ENCODE measurements around the gene PIK3CB. TPM values are rescaled to one million over a fixed set of nuclear protein-coding genes. Genes with fewer than 3 reads are reported as not detected.
"Not testable (repeated sequence)": the region's sequence is repeated elsewhere in the genome, so short reads cannot be mapped to it uniquely, and the experiment has no call there.

Gene PIK3CB
- total and polyA plus RNA-seq, 2 donors: 14.3 to 22.8 TPM

GRCh38 chr3:138835397-138835757 lies 649 bp upstream of the PIK3CB start:
- 50% methylated on average over 4 of the region's 4 CpGs for WGBS

GRCh38 chr3:138833899-138834595 lies 681 bp downstream of the PIK3CB start:
- no peak for DNase-seq (ENCODE audit: extremely low spot score)
- Histone ChIP-seq H3K36me3 (ENCODE audit: insufficient read depth) (no peaks in the 10 kb centered on the region), H3K27ac (ENCODE audit: low read depth) (peak overlapping the region; percentile 77), H3K4me3 (ENCODE audit: low read depth, low read length) (peak overlapping the region; percentile 86), H3K4me1 (ENCODE audit: insufficient read depth) (peaks cover 4% of the 10 kb centered on the region)
- whole genome bisulfite sequencing: under 1% methylated on average over 43 of the region's 43 CpGs

More at GRCh38 chr3:138835397-138835757, 649 bp upstream of the PIK3CB start:
- peaks cover 4% of the 10 kb centered on the region for H3K4me1 ChIP-seq (ENCODE audit: insufficient read depth)
- peak overlapping the region; percentile 86 for H3K4me3 ChIP-seq (ENCODE audit: low read depth, low read length)
- H3K27ac ChIP-seq (ENCODE audit: low read depth): peak overlapping the region; percentile 94
- no peak for DNase-seq (ENCODE audit: extremely low spot score)
- no peaks in the 10 kb centered on the region for H3K36me3 ChIP-seq (ENCODE audit: insufficient read depth)

- not testable (repeated sequence) for H3K4me3 ChIP-seq (ENCODE audit: low read depth, low read length); DNase-seq (ENCODE audit: extremely low spot score); H3K36me3 ChIP-seq (ENCODE audit: insufficient read depth); H3K27ac ChIP-seq (ENCODE audit: low read depth); H3K4me1 ChIP-seq (ENCODE audit: insufficient read depth)
- 98% methylated on average over 27 of the region's 27 CpGs for WGBS
Measured at GRCh38 chr3:138832473-138833057, 2.2 kb downstream of the PIK3CB start.

GRCh38 chr3:138829886-138830510 lies 4.7 kb downstream of the PIK3CB start:
- no peak overlapping the region for H3K27ac ChIP-seq (ENCODE audit: low read depth)
- no peak overlapping the region for H3K4me3 ChIP-seq (ENCODE audit: low read depth, low read length)
- 96% methylated on average over 15 of the region's 15 CpGs for WGBS
- no peaks in the 10 kb centered on the region for H3K36me3 ChIP-seq (ENCODE audit: insufficient read depth)
- H3K4me1 ChIP-seq (ENCODE audit: insufficient read depth): peaks cover 4% of the 10 kb centered on the region
- DNase-seq (ENCODE audit: extremely low spot score): no peak

GRCh38 chr3:138829097-138829496 lies 5.6 kb downstream of the PIK3CB start:
- Histone ChIP-seq H3K4me3 (ENCODE audit: low read depth, low read length) (no peak overlapping the region), H3K36me3 (ENCODE audit: insufficient read depth) (no peaks in the 10 kb centered on the region), H3K27ac (ENCODE audit: low read depth) (no peak overlapping the region), H3K4me1 (ENCODE audit: insufficient read depth) (peaks cover 4% of the 10 kb centered on the region)
- DNase-seq (ENCODE audit: extremely low spot score): no peak
- WGBS: 80% methylated on average over 3 of the region's 3 CpGs

- Histone ChIP-seq H3K36me3 (ENCODE audit: insufficient read depth) (no peaks in the 10 kb centered on the region), H3K4me3 (ENCODE audit: low read depth, low read length) (no peak overlapping the region), H3K27ac (ENCODE audit: low read depth) (no peak overlapping the region), H3K4me1 (ENCODE audit: insufficient read depth) (peaks cover under 1% of the 10 kb centered on the region)
- 98% methylated on average over 7 of the region's 7 CpGs for WGBS
- DNase-seq (ENCODE audit: extremely low spot score): no peak
Measured at GRCh38 chr3:138827222-138827621, 7.5 kb downstream of the PIK3CB start.

- 93% methylated on average over 2 of the region's 2 CpGs for WGBS
- DNase-seq (ENCODE audit: extremely low spot score): no peak
- H3K4me3 ChIP-seq (ENCODE audit: low read depth, low read length): no peak overlapping the region
- H3K4me1 ChIP-seq (ENCODE audit: insufficient read depth): no peaks in the 10 kb centered on the region
- no peaks in the 10 kb centered on the region for H3K36me3 ChIP-seq (ENCODE audit: insufficient read depth)
- no peak overlapping the region for H3K27ac ChIP-seq (ENCODE audit: low read depth)
Measured at GRCh38 chr3:138825336-138825735, 9.4 kb downstream of the PIK3CB start.

- DNase-seq (ENCODE audit: extremely low spot score): no peak
- 42% methylated on average over 1 of the region's 1 CpG for WGBS
Measured at GRCh38 chr3:138824114-138824506, 10.6 kb downstream of the PIK3CB start.

GRCh38 chr3:138820379-138820778 lies 14.3 kb downstream of the PIK3CB start:
- H3K27ac ChIP-seq (ENCODE audit: low read depth); DNase-seq (ENCODE audit: extremely low spot score); H3K36me3 ChIP-seq (ENCODE audit: insufficient read depth); H3K4me1 ChIP-seq (ENCODE audit: insufficient read depth); H3K4me3 ChIP-seq (ENCODE audit: low read depth, low read length): not testable (repeated sequence)
- 97% methylated on average over 4 of the region's 4 CpGs for WGBS

More at GRCh38 chr3:138824114-138824506, 10.6 kb downstream of the PIK3CB start:
- Histone ChIP-seq H3K4me3 (ENCODE audit: low read depth, low read length) (no peak overlapping the region), H3K27ac (ENCODE audit: low read depth) (no peak overlapping the region), H3K4me1 (ENCODE audit: insufficient read depth) (no peaks in the 10 kb centered on the region), H3K36me3 (ENCODE audit: insufficient read depth) (no peaks in the 10 kb centered on the region)

- WGBS: 91% methylated on average over 1 of the region's 1 CpG
- Histone ChIP-seq H3K4me1 (ENCODE audit: insufficient read depth) (no peaks in the 10 kb centered on the region), H3K27ac (ENCODE audit: low read depth) (no peak overlapping the region), H3K36me3 (ENCODE audit: insufficient read depth) (no peaks in the 10 kb centered on the region), H3K4me3 (ENCODE audit: low read depth, low read length) (no peak overlapping the region)
- DNase-seq (ENCODE audit: extremely low spot score): no peak
Measured at GRCh38 chr3:138818185-138818860, 16.4 kb downstream of the PIK3CB start.

- Histone ChIP-seq H3K36me3 (ENCODE audit: insufficient read depth) (no peaks in the 10 kb centered on the region), H3K4me3 (ENCODE audit: low read depth, low read length) (no peak overlapping the region), H3K27ac (ENCODE audit: low read depth) (no peak overlapping the region), H3K4me1 (ENCODE audit: insufficient read depth) (no peaks in the 10 kb centered on the region)
- 88% methylated on average over 3 of the region's 3 CpGs for WGBS
- no peak for DNase-seq (ENCODE audit: extremely low spot score)
Measured at GRCh38 chr3:138817695-138818094, 17.0 kb downstream of the PIK3CB start.

- DNase-seq (ENCODE audit: extremely low spot score): no peak
- no peak overlapping the region for H3K4me3 ChIP-seq (ENCODE audit: low read depth, low read length)
- H3K36me3 ChIP-seq (ENCODE audit: insufficient read depth): no peaks in the 10 kb centered on the region
- H3K4me1 ChIP-seq (ENCODE audit: insufficient read depth): peaks cover 1% of the 10 kb centered on the region
- 95% methylated on average over 2 of the region's 2 CpGs for WGBS
- H3K27ac ChIP-seq (ENCODE audit: low read depth): no peak overlapping the region
Measured at GRCh38 chr3:138812806-138813205, 21.9 kb downstream of the PIK3CB start.

GRCh38 chr3:138809500-138810256 lies 25.1 kb downstream of the PIK3CB start:
- Histone ChIP-seq H3K4me1 (ENCODE audit: insufficient read depth) (peaks cover 1% of the 10 kb centered on the region), H3K36me3 (ENCODE audit: insufficient read depth) (no peaks in the 10 kb centered on the region), H3K27ac (ENCODE audit: low read depth) (no peak overlapping the region), H3K4me3 (ENCODE audit: low read depth, low read length) (no peak overlapping the region)
- no peak for DNase-seq (ENCODE audit: extremely low spot score)
- WGBS: 83% methylated on average over 6 of the region's 6 CpGs
